IPS-18c (cell line): Measurements from ENCODE around the gene STAT6.

ENCODE experiments used
- H3K4me3 ChIP-seq: 2 replicates; pipeline ENCODE4 v1.7.0; 2013; ENCODE audit warnings: low read depth, mild to moderate bottlenecking, low read length, moderate library complexity; ENCODE audit not compliant: insufficient read depth
- H3K9me3 ChIP-seq: one replicate; pipeline ENCODE4 v1.6.1; 2013; ENCODE audit warnings: mild to moderate bottlenecking, low read length, moderate library complexity; ENCODE audit not compliant: control insufficient read depth, insufficient read depth

The STAT6 gene

DNA sequence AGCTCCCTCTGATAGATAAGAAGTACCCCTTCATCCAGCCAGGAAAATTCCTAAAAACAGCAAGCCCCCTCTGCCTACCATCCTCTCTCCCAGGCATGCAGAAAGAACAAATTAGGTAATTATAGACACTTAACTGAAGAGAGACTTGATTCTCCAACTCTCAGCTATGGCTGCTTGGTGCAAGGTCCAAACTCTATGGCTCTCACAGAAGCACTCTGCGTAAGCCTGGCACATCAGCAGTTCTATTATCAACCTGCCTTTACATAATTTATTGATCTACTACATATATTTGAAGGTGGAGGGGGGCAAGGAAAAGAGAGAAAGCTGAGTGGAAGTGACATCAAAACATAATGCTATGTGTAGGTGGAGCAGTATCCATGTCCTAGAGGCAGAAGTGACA, 60.2 kb downstream of the STAT6 start:
- Histone ChIP-seq H3K9me3 (no peaks in the 10 kb centered on the region), H3K4me3 (no peak overlapping the region)

DNA sequence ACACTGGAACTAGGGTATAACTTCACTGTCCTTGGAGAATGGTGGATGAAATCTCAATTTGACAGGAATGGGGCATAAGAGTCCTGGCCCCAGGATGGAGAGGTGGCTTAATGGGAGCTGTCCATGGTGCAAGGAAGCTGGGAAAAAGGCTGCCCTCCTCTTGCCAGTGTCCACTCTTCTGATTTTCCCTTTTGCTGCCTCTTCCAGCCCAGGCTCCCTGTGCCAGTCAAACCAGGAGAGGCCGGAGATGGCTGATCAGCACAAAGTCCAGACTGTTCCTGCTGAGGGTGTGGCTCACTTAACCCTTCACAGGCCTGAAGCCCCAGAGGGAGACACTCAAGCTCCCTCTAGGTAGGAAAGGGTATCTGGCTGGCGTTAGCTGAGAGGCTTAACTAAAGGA, 61.3 kb downstream of the STAT6 start, which contains the start of gene MYO1A:
Gene MYO1A (minus strand): TSS at position 240 of the 400 bp plus-strand sequence. CDS start 1,806 bp downstream, outside the sequence.
- H3K4me3 ChIP-seq: no peak within 1 kb of the TSS
- H3K9me3 ChIP-seq: no peaks in the 10 kb centered on the region

DNA sequence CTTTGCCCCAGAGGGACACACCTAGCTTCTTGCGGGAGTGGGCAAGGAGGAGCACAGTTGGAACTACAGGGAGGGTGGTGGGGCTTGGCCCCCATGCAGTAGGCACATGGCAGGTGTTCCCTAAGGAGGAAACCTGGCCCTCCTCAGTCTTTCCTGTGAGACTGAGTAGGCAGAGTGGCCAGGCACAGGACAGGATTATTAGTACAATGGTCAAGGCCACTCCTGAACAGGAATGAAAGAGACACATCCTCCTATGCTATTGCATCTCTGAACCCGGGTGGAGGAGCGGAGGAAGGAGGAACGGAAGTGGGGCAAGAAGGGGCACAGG, 62.1 kb downstream of the STAT6 start:
- Histone ChIP-seq H3K4me3 (no peak overlapping the region), H3K9me3 (no peaks in the 10 kb centered on the region)

- Histone ChIP-seq H3K9me3 (no peaks in the 10 kb centered on the region), H3K4me3 (no peak overlapping the region)
These were observed 62.6 kb downstream of the STAT6 start for GRCh38 chr12:57048423-57049118.

DNA sequence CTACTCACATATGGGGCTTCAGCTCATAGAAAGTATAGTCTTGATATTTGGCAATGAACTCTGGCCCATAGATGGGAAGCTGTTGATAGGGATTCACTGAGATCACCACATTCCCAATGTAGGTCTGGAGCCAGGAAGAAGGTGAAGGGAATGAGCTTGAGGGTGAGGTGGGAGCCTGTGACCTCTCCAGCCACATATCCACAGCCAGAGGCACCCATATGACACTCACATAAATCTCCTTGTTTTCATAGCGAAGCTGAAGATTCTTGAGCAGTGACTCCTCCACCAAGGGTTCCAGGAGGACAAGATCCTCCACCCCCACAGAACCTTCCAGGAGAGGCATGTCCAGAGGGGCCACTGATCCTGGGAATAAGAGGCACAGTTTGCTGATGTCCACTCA, 63.2 kb downstream of the STAT6 start:
- H3K9me3 ChIP-seq: no peaks in the 10 kb centered on the region
- H3K4me3 ChIP-seq: no peak overlapping the region

- Histone ChIP-seq H3K4me3 (no peak overlapping the region), H3K9me3 (no peaks in the 10 kb centered on the region)
These were observed 63.9 kb downstream of the STAT6 start for GRCh38 chr12:57046947-57047890.

- no peak overlapping the region for H3K4me3 ChIP-seq
- H3K9me3 ChIP-seq: no peaks in the 10 kb centered on the region
These were observed 64.9 kb downstream of the STAT6 start for GRCh38 chr12:57046086-57046791.
